Measurements from ENCODE around the gene TSKS.

TSKS gene

GRCh38 chr19:49713236-49713845 is 49.8 kb downstream of the TSKS start:
- no peak for DNase-seq

- DNase-seq: no peak
These were observed 50.7 kb downstream of the TSKS start for GRCh38 chr19:49712397-49712859.

- no peak for DNase-seq
These were observed 52.6 kb downstream of the TSKS start for GRCh38 chr19:49710372-49710951.

- no peak for DNase-seq
These were observed 57.2 kb downstream of the TSKS start for GRCh38 chr19:49705919-49706318.

- DNase-seq: no peak
These were observed 58.0 kb downstream of the TSKS start for GRCh38 chr19:49704888-49705642.

GRCh38 chr19:49701271-49701786 is 61.8 kb downstream of the TSKS start:
- no peak for DNase-seq

GRCh38 chr19:49700563-49700962 is 62.5 kb downstream of the TSKS start:
- DNase-seq: no peak

- no peak for DNase-seq
These were observed 63.7 kb downstream of the TSKS start for GRCh38 chr19:49699364-49699763.

- DNase-seq: no peak
These were observed 66.2 kb downstream of the TSKS start for GRCh38 chr19:49696865-49697264.

GRCh38 chr19:49696115-49696514 is 67.0 kb downstream of the TSKS start:
- no peak for DNase-seq

- no peak for DNase-seq
These were observed 71.0 kb downstream of the TSKS start for GRCh38 chr19:49692147-49692506.

GRCh38 chr19:49691243-49692146 is 71.6 kb downstream of the TSKS start:
- peak; percentile 40 for DNase-seq

GRCh38 chr19:49690656-49691242 is 72.4 kb downstream of the TSKS start, which contains the start of gene CPT1C:
TSS of gene CPT1C (plus strand) at chr19:49691116. CDS start at chr19:49692253, 1,137 bp downstream.
- peak; percentile 57 for DNase-seq

- DNase-seq: no peak
These were observed 72.9 kb downstream of the TSKS start for GRCh38 chr19:49690079-49690655.

All from amniotic stem cell (primary cell).